WERI-Rb-1 (cell line): ENCODE results near the gene SETX.

Experiments used
- DNase-seq: peaks from one replicate; pipeline ENCODE4 v3.0.0-alpha.2; 2020
- H3K27ac ChIP-seq: fragments of 250-450 bp; sonication (Bioruptor Pico); 2 replicates; pipeline ENCODE4 v1.5.1; 2020; ENCODE audit warnings: mild to moderate bottlenecking, moderate library complexity
- H3K27me3 ChIP-seq: fragments of 250-450 bp; sonication (Bioruptor Pico); 2 replicates; pipeline ENCODE4 v1.5.1; 2021; ENCODE audit warnings: mild to moderate bottlenecking, low read depth, moderate library complexity; ENCODE audit not compliant: insufficient read depth, severe bottlenecking
- H3K36me3 ChIP-seq: fragments of 250-450 bp; sonication (Bioruptor Pico); 2 replicates; pipeline ENCODE4 v1.5.1; 2020; ENCODE audit warnings: mild to moderate bottlenecking, moderate library complexity
- H3K4me3 ChIP-seq: 2 replicates; pipeline ENCODE4 v1.5.1; 2011; ENCODE audit warnings: low read depth, mild to moderate bottlenecking, control low read depth, low read length
- H3K9me3 ChIP-seq: fragments of 250-450 bp; sonication (Bioruptor Pico); 2 replicates; pipeline ENCODE4 v1.5.1; 2021; ENCODE audit warnings: mild to moderate bottlenecking, moderate library complexity; ENCODE audit not compliant: severe bottlenecking
- TF ChIP-seq, protein P1 (sequence below): IDR thresholded peaks from 2 replicates; pipeline ENCODE4 v1.5.1; 2011; ENCODE audit warnings: low read depth, mild to moderate bottlenecking, control low read depth, inconsistent platforms, low read length

The SETX gene

DNA sequence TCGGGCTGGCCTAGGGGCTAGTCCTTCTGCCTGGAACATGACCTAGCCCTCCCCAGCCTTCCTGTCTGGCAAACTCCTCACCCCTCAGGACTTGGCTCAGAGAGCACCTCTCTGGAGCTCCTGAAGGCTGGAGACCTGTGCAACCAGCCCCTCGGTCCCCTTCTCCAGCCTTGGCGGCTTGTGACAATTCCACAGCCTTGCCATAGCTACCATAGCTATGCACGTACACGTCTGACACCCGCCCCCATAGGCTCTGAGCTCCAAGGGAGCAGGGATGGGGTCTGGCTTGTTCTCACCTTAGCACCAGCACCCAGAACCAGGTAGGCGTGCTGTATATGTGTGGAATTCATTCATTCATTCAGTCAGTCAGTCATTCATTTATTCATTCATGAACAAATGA is 143.2 kb downstream of the SETX start:
- Histone ChIP-seq H3K27me3 (no peaks in the 10 kb centered on the region), H3K36me3 (peaks cover 16% of the 10 kb centered on the region), H3K4me3 (no peak overlapping the region), H3K9me3 (no peaks in the 10 kb centered on the region), H3K27ac (no peak overlapping the region)
- DNase-seq, result no peak
- TF ChIP-seq, protein P1, sequence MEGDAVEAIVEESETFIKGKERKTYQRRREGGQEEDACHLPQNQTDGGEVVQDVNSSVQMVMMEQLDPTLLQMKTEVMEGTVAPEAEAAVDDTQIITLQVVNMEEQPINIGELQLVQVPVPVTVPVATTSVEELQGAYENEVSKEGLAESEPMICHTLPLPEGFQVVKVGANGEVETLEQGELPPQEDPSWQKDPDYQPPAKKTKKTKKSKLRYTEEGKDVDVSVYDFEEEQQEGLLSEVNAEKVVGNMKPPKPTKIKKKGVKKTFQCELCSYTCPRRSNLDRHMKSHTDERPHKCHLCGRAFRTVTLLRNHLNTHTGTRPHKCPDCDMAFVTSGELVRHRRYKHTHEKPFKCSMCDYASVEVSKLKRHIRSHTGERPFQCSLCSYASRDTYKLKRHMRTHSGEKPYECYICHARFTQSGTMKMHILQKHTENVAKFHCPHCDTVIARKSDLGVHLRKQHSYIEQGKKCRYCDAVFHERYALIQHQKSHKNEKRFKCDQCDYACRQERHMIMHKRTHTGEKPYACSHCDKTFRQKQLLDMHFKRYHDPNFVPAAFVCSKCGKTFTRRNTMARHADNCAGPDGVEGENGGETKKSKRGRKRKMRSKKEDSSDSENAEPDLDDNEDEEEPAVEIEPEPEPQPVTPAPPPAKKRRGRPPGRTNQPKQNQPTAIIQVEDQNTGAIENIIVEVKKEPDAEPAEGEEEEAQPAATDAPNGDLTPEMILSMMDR, result no peak
